Nephron progenitor cell (in vitro differentiated cells): ENCODE results near the gene TRAPPC2B.

Source experiments
- DNase-seq: peaks from one replicate; pipeline ENCODE4 v3.0.0; 2021
- H3K27ac Mint-ChIP-seq: 2 replicates; pipeline ENCODE4 v1.8.0; 2021; ENCODE audit warnings: mild to moderate bottlenecking, moderate library complexity, mixed read lengths
- H3K27me3 Mint-ChIP-seq: 2 replicates; pipeline ENCODE4 v1.8.0; 2021; ENCODE audit warnings: mild to moderate bottlenecking, low read depth, mixed read lengths; ENCODE audit not compliant: poor library complexity
- H3K36me3 Mint-ChIP-seq: 2 replicates; pipeline ENCODE4 v1.8.0; 2021; ENCODE audit warnings: low read depth, mixed read lengths
- H3K4me1 Mint-ChIP-seq: 2 replicates; pipeline ENCODE4 v1.8.0; 2021; ENCODE audit warnings: mixed read lengths
- H3K4me3 Mint-ChIP-seq: 2 replicates; pipeline ENCODE4 v1.8.0; 2021; ENCODE audit warnings: mild to moderate bottlenecking, moderate library complexity, mixed read lengths
- H3K9me3 Mint-ChIP-seq: 2 replicates; pipeline ENCODE4 v1.8.0; 2021; ENCODE audit warnings: mild to moderate bottlenecking, moderate library complexity, mixed read lengths
- TF ChIP-seq, protein P1 (sequence below): fragments of 200-600 bp; sonication (generic); IDR thresholded peaks from 2 replicates; pipeline ENCODE4 v1.5.0; 2021; ENCODE audit warnings: antibody characterized with exemption

TRAPPC2B gene

GRCh38 chr19:57321116-57321515 is 42.2 kb upstream of the TRAPPC2B start:
- peaks cover 33% of the 10 kb centered on the region for H3K36me3 Mint-ChIP-seq
- peaks cover 33% of the 10 kb centered on the region for H3K4me1 Mint-ChIP-seq
- DNase-seq, result no peak
- H3K27ac Mint-ChIP-seq, result peak overlapping the region; percentile 97
- no peaks in the 10 kb centered on the region for H3K9me3 Mint-ChIP-seq
- peaks cover 20% of the 10 kb centered on the region for H3K27me3 Mint-ChIP-seq
- peak overlapping the region; percentile 93 for H3K4me3 Mint-ChIP-seq
- TF ChIP-seq, protein P1, sequence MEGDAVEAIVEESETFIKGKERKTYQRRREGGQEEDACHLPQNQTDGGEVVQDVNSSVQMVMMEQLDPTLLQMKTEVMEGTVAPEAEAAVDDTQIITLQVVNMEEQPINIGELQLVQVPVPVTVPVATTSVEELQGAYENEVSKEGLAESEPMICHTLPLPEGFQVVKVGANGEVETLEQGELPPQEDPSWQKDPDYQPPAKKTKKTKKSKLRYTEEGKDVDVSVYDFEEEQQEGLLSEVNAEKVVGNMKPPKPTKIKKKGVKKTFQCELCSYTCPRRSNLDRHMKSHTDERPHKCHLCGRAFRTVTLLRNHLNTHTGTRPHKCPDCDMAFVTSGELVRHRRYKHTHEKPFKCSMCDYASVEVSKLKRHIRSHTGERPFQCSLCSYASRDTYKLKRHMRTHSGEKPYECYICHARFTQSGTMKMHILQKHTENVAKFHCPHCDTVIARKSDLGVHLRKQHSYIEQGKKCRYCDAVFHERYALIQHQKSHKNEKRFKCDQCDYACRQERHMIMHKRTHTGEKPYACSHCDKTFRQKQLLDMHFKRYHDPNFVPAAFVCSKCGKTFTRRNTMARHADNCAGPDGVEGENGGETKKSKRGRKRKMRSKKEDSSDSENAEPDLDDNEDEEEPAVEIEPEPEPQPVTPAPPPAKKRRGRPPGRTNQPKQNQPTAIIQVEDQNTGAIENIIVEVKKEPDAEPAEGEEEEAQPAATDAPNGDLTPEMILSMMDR, result no peak

GRCh38 chr19:57321751-57322150 is 41.6 kb upstream of the TRAPPC2B start:
- Mint-ChIP-seq H3K27me3 (peaks cover 14% of the 10 kb centered on the region), H3K4me3 (peak overlapping the region; percentile 93), H3K36me3 (peaks cover 39% of the 10 kb centered on the region), H3K9me3 (no peaks in the 10 kb centered on the region), H3K4me1 (peaks cover 33% of the 10 kb centered on the region), H3K27ac (no peak overlapping the region)
- TF ChIP-seq, protein P1, result no peak
- no peak for DNase-seq

GRCh38 chr19:57324992-57325391 is 38.4 kb upstream of the TRAPPC2B start:
- no peak overlapping the region for H3K27ac Mint-ChIP-seq
- no peaks in the 10 kb centered on the region for H3K27me3 Mint-ChIP-seq
- no peak for DNase-seq
- H3K4me3 Mint-ChIP-seq, result no peak overlapping the region
- peaks cover 28% of the 10 kb centered on the region for H3K4me1 Mint-ChIP-seq
- peaks cover 15% of the 10 kb centered on the region for H3K9me3 Mint-ChIP-seq
- TF ChIP-seq, protein P1, result no peak
- peaks cover 71% of the 10 kb centered on the region for H3K36me3 Mint-ChIP-seq

GRCh38 chr19:57327993-57328392 is 35.4 kb upstream of the TRAPPC2B start:
- DNase-seq, result no peak
- Mint-ChIP-seq H3K27ac (no peak overlapping the region), H3K36me3 (peaks cover 82% of the 10 kb centered on the region), H3K9me3 (peaks cover 15% of the 10 kb centered on the region), H3K4me1 (peaks cover 2% of the 10 kb centered on the region), H3K4me3 (no peak overlapping the region), H3K27me3 (no peaks in the 10 kb centered on the region)
- TF ChIP-seq, protein P1, result no peak

DNA sequence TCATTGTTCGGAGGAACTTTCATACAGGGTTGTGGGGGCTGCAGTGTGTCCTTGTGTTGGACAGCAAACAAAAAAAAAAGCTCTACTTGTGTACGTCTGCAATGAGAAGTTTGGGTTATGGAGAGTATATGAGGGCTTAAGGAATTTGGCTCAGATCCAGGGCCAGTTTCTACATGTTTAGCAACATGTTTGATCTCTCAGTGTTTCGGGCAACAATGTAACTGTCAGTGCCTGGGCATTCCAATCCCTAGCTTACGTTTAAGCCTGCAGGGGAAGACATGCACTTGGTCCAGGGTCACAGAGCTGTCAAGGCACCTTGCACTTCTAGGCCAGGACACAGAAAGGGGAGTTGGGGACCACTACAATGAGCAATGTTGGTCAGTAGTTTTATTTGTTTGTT is 29.2 kb upstream of the TRAPPC2B start:
- H3K27ac Mint-ChIP-seq, result no peak overlapping the region

DNA sequence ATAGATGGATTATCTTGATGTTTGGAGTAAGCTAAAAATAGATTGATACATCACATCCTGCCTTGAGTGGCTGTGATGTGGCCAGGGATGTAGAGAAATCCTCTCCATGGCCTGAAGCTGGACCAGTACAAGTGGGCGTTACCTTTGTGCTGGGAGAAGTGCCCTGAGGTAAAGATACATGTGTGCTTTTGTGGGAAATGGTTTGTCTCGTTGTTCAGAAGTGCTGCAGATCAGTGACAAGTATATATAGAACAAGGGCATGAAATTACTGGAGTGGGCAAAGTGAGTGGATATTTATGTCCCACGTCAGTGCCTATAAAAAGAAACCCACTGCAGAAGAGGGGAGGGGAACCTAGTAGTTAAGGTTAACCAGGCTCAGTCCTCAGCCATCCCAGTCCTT is 24.5 kb upstream of the TRAPPC2B start:
- no peak for DNase-seq
- TF ChIP-seq, protein P1, result no peak
- H3K27ac Mint-ChIP-seq, result no peak overlapping the region
- H3K4me3 Mint-ChIP-seq, result no peak overlapping the region
- no peaks in the 10 kb centered on the region for H3K9me3 Mint-ChIP-seq
- no peaks in the 10 kb centered on the region for H3K36me3 Mint-ChIP-seq
- H3K4me1 Mint-ChIP-seq, result no peaks in the 10 kb centered on the region
- peaks cover 50% of the 10 kb centered on the region for H3K27me3 Mint-ChIP-seq

More for the DNA sequence above, 29.2 kb upstream of the TRAPPC2B start:
- H3K4me3 Mint-ChIP-seq, result no peak overlapping the region
- no peaks in the 10 kb centered on the region for H3K4me1 Mint-ChIP-seq
- DNase-seq, result no peak
- peaks cover 14% of the 10 kb centered on the region for H3K27me3 Mint-ChIP-seq
- H3K36me3 Mint-ChIP-seq, result peaks cover 24% of the 10 kb centered on the region
- H3K9me3 Mint-ChIP-seq, result no peaks in the 10 kb centered on the region
- TF ChIP-seq, protein P1, result no peak
